ENCODE results near the gene ESRRA. TPM values are rescaled to one million over a fixed set of nuclear protein-coding genes. Genes with fewer than 3 reads are reported as not detected.

Gene ESRRA
- total and polyA plus RNA-seq, 2 of the 8 experiments (the other 6 are each of a cell fraction or from before 2014, with no cell fraction given), result 18.2 to 37.0 TPM

- TF ChIP-seq ATF2 (IDR thresholded peaks at IDR 0.05; ENCODE audit: low read length), result 0 out of 2 replicates have a peak, but pooled peaks have one; percentile 39
- peak; percentile 35 for TF ChIP-seq NANOG (IDR thresholded peaks at IDR 0.05; ENCODE audit: insufficient read depth, low read depth, low read length, poor library complexity, severe bottlenecking)
- TF ChIP-seq POLR2AphosphoS5 (IDR thresholded peaks at IDR 0.05; ENCODE audit: low read depth, low read length), result peak; percentile 80
- TF ChIP-seq EGR1 (IDR thresholded peaks at IDR 0.05; ENCODE audit: borderline replicate concordance, low read depth, low read length), result no peak
- no peak for TF ChIP-seq SAP30 (IDR thresholded peaks at IDR 0.05; ENCODE audit: insufficient read depth, insufficient replicate concordance, low read length)
- TF ChIP-seq PHF8 (conservative IDR thresholded peaks at IDR 0.05; ENCODE audit: low read depth, low read length), result peak; percentile 62
- no peak; the same call in 1 of the 2 replicates for TF ChIP-seq SP1 (IDR thresholded peaks at IDR 0.05; ENCODE audit: low read depth, low read length)
- peak; percentile 60 for TF ChIP-seq TBP (IDR thresholded peaks at IDR 0.05; ENCODE audit: low read depth, low read length)
- no peak for TF ChIP-seq POU5F1 (IDR thresholded peaks at IDR 0.05; ENCODE audit: low read depth, low read length)
These were observed 830 bp upstream of the ESRRA start (continued) for GRCh38 chr11:64304316-64305072.
